Measurements from ENCODE around the gene TUBAL3. TPM values are rescaled to one million over a fixed set of nuclear protein-coding genes. Genes with fewer than 3 reads are reported as not detected.

TUBAL3 gene
- total and polyA plus RNA-seq, 9 of the 15 experiments (the other 6 are each of a cell fraction or from before 2014, with no cell fraction given): 5.5 to 10.1 (median 6.9) TPM

DNA sequence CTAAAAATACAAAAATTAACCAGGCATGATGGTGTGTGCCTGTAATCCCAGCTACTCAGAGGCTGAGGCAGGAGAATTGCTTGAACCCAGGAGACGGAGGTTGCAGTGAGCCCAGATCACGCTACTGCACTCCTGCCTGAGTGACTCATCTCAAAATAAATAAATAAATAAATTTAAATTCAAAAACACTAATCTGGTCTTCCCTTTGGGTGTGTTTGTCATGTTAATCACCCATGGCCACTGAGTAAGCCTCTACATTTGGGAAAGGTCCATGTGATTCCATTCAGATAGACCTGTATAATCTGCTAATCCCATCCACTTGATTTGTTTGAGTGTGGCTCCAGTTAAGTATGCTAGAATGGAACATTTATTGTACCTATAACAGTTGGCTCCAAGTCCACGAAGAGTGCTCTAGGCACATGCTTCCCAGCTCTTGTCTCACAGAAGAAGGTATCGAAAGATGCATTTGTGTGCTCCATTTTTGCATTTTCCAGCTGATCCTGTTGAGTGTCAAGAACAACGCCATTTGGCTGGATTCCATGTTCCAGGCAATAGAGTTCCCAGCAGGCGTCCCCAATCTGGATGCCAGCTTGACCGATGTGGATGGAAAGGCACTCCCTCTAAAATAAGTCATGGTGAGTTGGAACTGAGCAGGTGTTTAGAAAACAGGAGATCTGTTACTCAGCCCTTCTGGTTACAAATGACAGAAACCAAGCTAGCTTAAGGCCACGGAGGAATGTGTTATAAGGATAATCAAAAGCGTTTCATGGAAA, 4.0 kb downstream of the TUBAL3 start (continued):
- TF ChIP-seq, protein P1, sequence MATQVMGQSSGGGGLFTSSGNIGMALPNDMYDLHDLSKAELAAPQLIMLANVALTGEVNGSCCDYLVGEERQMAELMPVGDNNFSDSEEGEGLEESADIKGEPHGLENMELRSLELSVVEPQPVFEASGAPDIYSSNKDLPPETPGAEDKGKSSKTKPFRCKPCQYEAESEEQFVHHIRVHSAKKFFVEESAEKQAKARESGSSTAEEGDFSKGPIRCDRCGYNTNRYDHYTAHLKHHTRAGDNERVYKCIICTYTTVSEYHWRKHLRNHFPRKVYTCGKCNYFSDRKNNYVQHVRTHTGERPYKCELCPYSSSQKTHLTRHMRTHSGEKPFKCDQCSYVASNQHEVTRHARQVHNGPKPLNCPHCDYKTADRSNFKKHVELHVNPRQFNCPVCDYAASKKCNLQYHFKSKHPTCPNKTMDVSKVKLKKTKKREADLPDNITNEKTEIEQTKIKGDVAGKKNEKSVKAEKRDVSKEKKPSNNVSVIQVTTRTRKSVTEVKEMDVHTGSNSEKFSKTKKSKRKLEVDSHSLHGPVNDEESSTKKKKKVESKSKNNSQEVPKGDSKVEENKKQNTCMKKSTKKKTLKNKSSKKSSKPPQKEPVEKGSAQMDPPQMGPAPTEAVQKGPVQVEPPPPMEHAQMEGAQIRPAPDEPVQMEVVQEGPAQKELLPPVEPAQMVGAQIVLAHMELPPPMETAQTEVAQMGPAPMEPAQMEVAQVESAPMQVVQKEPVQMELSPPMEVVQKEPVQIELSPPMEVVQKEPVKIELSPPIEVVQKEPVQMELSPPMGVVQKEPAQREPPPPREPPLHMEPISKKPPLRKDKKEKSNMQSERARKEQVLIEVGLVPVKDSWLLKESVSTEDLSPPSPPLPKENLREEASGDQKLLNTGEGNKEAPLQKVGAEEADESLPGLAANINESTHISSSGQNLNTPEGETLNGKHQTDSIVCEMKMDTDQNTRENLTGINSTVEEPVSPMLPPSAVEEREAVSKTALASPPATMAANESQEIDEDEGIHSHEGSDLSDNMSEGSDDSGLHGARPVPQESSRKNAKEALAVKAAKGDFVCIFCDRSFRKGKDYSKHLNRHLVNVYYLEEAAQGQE (IDR thresholded peaks at IDR 0.05; ENCODE audit: borderline replicate concordance): no peak
- TF ChIP-seq, protein P1 (CRISPR knock-in tag; IDR thresholded peaks at IDR 0.05; ENCODE audit: low read depth): no peak
- TF ChIP-seq, protein P2, sequence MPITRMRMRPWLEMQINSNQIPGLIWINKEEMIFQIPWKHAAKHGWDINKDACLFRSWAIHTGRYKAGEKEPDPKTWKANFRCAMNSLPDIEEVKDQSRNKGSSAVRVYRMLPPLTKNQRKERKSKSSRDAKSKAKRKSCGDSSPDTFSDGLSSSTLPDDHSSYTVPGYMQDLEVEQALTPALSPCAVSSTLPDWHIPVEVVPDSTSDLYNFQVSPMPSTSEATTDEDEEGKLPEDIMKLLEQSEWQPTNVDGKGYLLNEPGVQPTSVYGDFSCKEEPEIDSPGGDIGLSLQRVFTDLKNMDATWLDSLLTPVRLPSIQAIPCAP (CRISPR knock-in tag; IDR thresholded peaks at IDR 0.05; ENCODE audit: borderline replicate concordance): no peak
- TF ChIP-seq ZNF282 (CRISPR knock-in tag; IDR thresholded peaks at IDR 0.05) (no peak), FOXJ3 (CRISPR knock-in tag; IDR thresholded peaks at IDR 0.05) (no peak), TRIM24 (IDR thresholded peaks at IDR 0.05) (no peak)

Data from K562 (cell line).